Activated CD4-positive, alpha-beta T cell treated with anti-CD3 and anti-CD28 coated beads, Interleukin-2, amount 50 U/mL, for 1 hour (primary cell): ENCODE data around the gene CIAO2B.
"Not testable (repeated sequence)": the region's sequence is repeated elsewhere in the genome, so short reads cannot be mapped to it uniquely, and the experiment has no call there.

Experiments used
- DNase-seq: peaks from one replicate; pipeline ENCODE4 v3.0.0-alpha.2; 2020

Gene CIAO2B

GRCh38 chr16:66936889-66937554 is 2.8 kb upstream of the CIAO2B start:
- no peak for DNase-seq

GRCh38 chr16:66936462-66936861 is 2.3 kb upstream of the CIAO2B start:
- DNase-seq = no peak

GRCh38 chr16:66935314-66936011 is 1.3 kb upstream of the CIAO2B start, which contains the start of gene CES2:
TSS of gene CES2 (plus strand) at chr16:66935516. CDS start at chr16:66935636, 120 bp downstream.
- no peak for DNase-seq

- not testable (repeated sequence) for DNase-seq
These were observed 674 bp upstream of the CIAO2B start for GRCh38 chr16:66934839-66935313.

GRCh38 chr16:66933776-66934137 is 445 bp downstream of the CIAO2B start:
- peak; percentile 56 for DNase-seq

- no peak for DNase-seq
These were observed 2.1 kb downstream of the CIAO2B start for GRCh38 chr16:66932076-66932475.

- DNase-seq = no peak
These were observed 2.5 kb downstream of the CIAO2B start for GRCh38 chr16:66931665-66932064.

- no peak for DNase-seq
These were observed 4.0 kb downstream of the CIAO2B start for GRCh38 chr16:66930189-66930588.

GRCh38 chr16:66928702-66929388 is 5.4 kb downstream of the CIAO2B start:
- peak; percentile 25 for DNase-seq

GRCh38 chr16:66927918-66928649 is 6.1 kb downstream of the CIAO2B start:
- DNase-seq = no peak

GRCh38 chr16:66926961-66927436 is 7.2 kb downstream of the CIAO2B start:
- DNase-seq = no peak

- no peak for DNase-seq
These were observed 7.8 kb downstream of the CIAO2B start for GRCh38 chr16:66926171-66926947.

GRCh38 chr16:66925322-66925840 is 8.8 kb downstream of the CIAO2B start, which contains the start of gene RRAD:
TSS of gene RRAD (minus strand) at chr16:66925535. CDS start at chr16:66925179, 356 bp downstream.
- DNase-seq = no peak

GRCh38 chr16:66924527-66925321 is 9.5 kb downstream of the CIAO2B start:
- DNase-seq = peak; percentile 32

- no peak for DNase-seq
These were observed 10.3 kb downstream of the CIAO2B start for GRCh38 chr16:66923866-66924265.

GRCh38 chr16:66923247-66923731 is 10.9 kb downstream of the CIAO2B start:
- DNase-seq = no peak

GRCh38 chr16:66921729-66922450 is 12.3 kb downstream of the CIAO2B start:
- DNase-seq = no peak

- no peak for DNase-seq
These were observed 13.1 kb downstream of the CIAO2B start for GRCh38 chr16:66920924-66921680.

- DNase-seq = no peak
These were observed 14.0 kb downstream of the CIAO2B start for GRCh38 chr16:66920299-66920590.
